ENCODE results near the gene HTR7.
"Not testable (repeated sequence)": the region's sequence is repeated elsewhere in the genome, so short reads cannot be mapped to it uniquely, and the experiment has no call there.

Gene HTR7

DNA sequence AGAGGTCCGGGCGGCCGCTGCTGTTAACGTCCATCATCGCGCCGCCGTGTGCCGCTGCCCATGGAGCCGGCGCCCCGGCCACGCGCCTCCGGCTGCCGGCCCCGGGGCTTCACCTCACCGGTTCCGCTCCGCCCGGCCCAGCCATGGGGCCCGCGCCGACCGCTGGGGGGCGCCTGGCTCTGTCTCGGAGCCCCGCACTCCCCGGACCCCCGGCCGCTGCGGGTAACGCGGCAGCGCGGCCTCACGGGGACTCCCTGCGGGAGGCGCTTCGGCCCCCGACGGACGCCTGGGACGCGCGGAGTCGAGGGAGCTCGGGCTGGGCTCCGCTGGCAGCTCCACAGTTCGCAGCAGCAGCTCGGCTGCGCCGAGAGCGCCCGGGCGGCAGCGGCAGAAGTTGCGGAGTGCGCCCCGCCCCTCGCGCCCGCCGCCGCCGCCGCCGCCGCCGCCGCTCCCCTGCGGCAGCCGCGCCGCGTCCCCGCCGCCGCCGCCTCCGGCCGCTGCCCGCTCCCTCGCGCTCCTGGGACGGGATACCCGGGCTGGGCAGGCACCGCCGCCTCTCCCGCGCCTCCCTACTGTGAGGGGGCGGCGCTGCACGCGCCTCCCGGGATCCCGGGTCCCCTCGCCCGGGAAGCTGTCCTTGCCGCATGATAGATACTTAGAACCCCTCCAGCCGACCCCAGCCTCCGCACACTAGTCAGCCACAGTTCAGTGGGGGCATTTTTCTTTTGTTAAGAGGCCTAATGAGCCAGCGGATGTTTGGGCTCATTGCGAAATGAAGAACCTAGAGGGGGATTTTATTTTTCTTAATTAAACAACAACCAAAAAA lies at the start of gene HTR7:
TSS of gene HTR7 (minus strand) at position 405 of the 826 bp plus-strand sequence. CDS start at position 37, 368 bp downstream.
- DNase-seq = no peak

DNA sequence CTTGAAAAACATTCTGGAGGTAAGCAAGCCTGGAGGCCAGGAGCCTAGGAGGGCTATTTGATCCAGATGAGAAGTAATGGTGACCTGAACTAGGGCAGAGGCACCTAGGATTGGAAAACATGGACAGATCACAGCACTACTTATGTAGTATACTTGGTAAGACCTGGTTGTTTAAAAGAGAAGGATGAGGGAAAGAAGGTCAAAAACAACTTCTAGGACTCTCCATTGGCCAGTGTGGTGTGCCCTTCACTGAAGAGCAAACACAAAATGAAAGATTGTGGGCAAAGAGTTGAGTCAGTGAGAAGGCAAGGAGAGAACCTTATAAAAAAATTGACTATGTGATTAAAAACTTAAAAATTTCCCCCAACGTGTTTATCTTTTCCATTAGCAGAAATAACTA lies 48.8 kb upstream of the HTR7 start:
- no peak for DNase-seq

DNA sequence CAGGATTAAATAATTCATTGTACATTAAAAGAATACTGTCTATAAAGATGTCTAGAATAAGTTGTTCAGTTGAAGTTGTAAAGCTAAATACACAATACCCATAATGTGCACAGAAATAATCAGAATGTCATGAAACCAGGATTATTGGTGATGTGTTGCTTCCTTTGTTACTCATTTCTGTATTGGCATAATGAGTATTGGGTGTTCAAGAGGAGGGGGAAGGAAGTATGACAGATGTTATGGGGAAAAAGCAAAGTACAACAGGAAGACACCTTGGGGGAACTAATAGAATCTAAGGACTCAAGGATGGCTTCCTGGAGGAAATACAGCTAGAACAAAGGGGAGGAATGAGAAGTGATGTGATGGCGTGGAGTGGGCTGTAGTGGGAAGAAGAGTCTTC lies 48.1 kb upstream of the HTR7 start:
- DNase-seq = no peak

DNA sequence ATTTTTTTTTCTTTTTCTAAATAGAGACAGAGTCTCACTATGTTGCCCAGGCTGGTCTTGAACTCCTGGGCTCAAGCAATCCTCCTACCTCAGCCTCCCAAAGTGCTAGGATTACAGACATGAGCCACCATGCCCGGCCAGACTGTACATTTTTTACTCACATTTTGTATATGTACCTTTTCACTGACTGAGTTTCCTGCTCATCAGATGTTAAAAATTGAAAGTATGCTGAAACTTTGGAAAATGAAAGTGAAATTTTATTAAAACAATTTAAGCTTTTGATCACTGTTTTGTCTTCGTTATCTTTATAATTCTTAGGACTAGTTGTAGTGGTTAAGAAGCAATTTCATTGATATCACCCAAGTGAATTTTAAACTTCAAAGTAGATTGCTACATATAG lies 39.1 kb upstream of the HTR7 start:
- not testable (repeated sequence) for DNase-seq

GRCh38 chr10:90893190-90893589 lies 35.4 kb upstream of the HTR7 start:
- DNase-seq = no peak

GRCh38 chr10:90890347-90890746 lies 32.5 kb upstream of the HTR7 start:
- no peak for DNase-seq

- no peak for DNase-seq
Observed at GRCh38 chr10:90889636-90890035, 31.8 kb upstream of the HTR7 start.

DNA sequence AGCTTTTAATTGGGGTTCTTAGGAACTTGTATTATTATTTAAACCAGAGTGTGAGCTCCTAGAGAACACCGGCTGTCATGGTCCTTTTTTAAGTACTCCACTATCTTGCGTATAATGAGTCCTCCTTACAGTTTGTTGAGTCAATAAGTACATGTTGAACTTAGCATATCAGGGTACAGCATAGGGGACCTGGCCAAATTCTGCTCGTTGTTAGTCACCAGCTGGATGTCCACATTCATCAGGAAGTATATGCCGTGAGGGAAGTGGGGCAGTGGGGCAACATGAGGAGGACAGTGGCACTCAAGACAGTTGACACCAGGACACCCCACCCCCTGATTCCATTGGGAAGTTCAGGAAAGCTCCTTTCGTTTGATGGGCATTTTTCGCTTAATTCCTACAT lies 30.5 kb upstream of the HTR7 start:
- DNase-seq = no peak

- no peak for DNase-seq
Observed at GRCh38 chr10:90887555-90887954, 29.7 kb upstream of the HTR7 start.

GRCh38 chr10:90885176-90885575 lies 27.3 kb upstream of the HTR7 start:
- no peak for DNase-seq

- no peak for DNase-seq
Observed at GRCh38 chr10:90884431-90884830, 26.6 kb upstream of the HTR7 start.

DNA sequence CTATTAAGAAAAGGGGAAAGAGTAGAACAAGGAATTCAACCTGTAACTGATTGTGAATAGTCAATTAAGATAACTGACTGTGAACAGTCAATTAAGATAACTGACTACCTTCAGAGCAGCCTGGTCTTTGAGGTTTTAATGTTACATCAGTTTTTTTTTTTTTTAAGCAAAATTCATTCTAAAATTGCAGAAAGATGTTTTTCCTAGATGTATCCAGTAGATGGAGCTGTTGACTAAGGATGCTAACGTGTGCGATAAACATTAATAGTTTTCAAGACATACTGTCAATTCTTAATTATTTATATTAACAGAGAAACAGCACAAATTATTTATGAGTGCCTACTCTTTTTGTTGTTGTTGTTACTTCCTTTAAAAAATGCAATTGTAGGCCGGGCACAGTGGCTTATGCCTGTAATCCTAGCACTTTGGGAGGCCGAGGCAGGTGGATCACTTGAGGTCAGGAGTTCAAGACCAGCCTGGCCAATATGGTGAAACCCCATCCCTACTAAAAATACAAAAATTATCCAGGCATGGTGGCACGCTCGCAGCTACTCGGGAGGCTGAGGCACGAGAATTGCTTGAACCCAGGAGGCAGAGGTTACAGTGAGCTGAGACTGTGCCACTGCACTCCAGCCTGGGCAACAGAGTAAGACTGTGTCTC lies 22.4 kb upstream of the HTR7 start:
- DNase-seq = not testable (repeated sequence)

DNA sequence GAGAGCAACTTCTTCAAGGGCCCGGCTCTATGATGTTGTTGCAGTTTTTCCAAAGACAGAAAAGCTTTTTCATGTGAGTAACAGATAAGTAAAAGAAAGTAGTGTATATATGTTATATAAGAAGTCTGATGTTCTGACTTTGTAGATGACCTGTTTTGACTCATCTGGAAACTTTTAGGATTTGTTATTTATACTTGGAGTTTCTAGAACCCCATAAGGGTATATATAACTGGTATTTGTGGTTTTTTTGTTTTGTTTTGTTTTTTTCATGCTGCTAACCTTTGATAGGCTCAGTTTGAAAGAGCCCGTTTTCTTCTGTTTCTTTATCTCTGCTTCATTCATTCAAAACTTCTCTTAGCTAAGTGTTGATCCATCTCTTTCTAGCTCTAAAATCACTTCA lies 21.2 kb upstream of the HTR7 start:
- DNase-seq = no peak

GRCh38 chr10:90872648-90873020 lies 14.8 kb upstream of the HTR7 start:
- no peak for DNase-seq

- DNase-seq = no peak
Observed at GRCh38 chr10:90871766-90872647, 14.2 kb upstream of the HTR7 start, which contains the start of gene RPP30. TSS of gene RPP30 (plus strand) at chr10:90871974. CDS start at chr10:90871987, 13 bp downstream.

GRCh38 chr10:90871279-90871765 lies 13.5 kb upstream of the HTR7 start:
- DNase-seq = no peak

DNA sequence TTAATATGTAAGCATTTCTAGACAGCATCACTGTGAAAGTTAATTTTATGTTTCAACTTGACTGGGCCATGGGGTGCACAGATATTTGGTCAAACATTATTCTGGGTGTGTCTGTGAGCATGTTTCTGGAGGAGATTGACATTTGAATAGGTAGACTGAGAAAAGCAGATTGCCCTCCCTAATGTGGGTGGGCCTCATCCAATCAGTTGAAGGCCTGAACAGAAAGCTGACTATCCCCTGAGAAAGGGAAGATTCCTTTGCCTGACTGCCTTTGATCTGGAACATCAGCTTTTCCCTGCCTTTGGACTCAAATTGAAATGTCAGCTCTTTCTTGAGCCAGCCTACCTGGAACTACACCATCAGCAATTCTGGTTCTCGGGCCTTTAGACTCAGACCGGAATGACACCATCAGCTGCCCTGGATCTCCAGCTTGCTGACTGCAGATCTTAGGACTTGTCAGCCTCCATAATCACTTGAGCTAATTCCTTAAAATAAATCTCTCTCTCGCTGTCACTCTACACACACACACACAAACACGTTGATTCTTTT lies 8.3 kb upstream of the HTR7 start:
- no peak for DNase-seq

- DNase-seq = no peak
Observed at GRCh38 chr10:90865401-90865800, 7.6 kb upstream of the HTR7 start.

DNA sequence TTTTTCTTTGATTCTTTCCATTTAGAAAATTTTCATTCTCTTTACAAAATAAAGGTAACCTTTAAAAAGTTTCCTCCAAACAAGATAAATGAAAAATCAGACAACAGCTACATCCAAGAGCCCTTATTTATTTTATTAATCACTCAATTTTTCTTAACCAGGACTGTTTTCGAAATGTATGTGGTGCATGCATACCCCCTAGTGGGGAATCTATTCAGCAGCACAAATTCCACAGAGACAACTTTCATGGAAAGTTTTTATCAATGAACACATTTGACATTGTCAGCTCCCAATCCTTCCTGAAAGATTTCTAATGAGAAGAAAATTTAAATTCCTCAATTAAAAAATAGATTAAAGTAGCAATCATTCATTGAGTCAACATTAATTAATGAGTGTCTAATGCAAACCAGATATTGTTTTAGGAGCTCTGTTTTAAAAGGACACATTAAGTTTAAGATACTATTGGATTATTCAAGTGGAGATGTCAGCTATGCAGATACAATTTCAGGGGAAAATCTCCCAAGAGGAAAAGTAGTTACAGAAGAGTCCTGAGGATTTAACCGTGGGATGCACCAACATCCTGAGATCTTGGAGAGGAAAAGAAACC lies 5.2 kb upstream of the HTR7 start:
- no peak for DNase-seq

GRCh38 chr10:90860790-90861189 lies 3.0 kb upstream of the HTR7 start:
- no peak for DNase-seq

DNA sequence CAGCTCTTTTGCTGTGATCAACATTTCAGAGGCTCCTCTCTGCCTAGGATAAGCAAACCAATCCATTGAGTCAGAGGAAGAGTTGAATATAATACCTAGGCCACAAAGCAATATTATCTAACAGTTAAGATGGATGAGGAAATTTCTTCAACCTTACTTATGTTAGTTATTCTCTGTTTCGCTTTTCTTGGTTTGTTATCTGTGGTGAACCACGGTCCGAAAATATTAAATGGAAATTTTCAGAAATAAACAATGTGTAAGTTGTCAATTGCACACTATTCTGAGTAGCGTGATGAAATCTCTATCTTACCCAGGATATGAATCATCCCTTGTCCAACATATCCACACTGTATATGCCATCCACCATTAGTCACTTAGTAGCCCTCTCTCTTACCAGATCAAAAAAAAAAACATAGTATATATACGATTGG lies 1.5 kb upstream of the HTR7 start:
- DNase-seq = no peak

DNA sequence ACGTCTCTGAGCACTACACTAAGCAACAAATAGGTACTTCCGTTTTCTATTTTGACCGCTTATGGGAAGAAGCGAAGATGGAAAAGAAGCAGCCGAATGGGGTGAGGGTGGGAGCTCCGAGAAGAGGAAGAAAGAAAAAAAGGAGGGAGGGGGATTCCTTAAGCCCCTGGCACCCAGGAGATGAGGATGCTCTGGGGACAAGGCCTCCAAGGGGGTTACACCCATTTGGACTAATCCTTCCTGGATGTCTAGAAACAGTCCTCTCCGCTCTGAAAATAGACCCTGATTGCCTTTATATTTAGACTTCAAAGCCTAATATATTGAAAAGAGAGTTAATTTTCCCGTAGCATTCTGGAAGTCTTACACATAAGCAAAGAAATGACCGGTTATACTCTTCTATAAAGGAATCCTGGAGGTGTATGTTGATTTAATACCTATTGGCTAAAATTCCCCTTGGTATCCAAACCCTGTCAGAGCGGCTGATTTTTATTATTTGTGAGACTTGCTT lies 676 bp upstream of the HTR7 start:
- DNase-seq = no peak

Measured in DMS79 (cell line).